NCI-H748 treated with DMSO at 0.1 percent for 48 hours (cell line): Measurements from ENCODE around the gene LRRC49.
"Not testable (repeated sequence)": the region's sequence is repeated elsewhere in the genome, so short reads cannot be mapped to it uniquely, and the experiment has no call there.

Experiments
- DNase-seq: peaks from one replicate; lab custom pipeline; 2025; lab: John Stamatoyannopoulos, UW

The LRRC49 gene

DNA sequence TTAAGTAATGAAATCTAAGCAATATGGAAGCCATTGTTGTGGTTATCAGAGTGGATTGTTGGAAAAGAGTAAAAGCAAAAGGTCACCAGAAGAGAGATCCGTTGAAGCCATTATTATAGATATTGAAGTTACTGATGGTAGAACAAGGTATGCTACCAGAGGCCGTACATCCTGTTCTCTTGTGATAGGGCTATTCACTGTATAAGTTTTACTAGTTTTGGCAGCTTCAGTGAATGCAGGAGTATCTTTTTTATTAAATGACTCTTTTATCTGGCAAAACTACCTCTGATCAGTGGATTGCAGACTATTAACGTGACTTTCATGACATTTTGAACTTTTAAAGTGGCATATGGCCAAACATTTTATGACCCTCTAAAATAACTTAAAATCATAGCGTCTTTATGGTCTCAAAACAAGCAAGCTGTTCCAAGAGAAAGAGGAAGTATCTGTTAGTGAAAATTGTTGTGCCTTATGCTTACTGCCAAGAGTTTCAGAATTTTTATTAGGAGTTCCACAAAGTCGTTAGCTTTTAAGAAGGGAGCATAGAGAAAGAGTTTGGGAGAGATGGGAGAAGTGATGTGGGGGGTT lies 102.9 kb downstream of the LRRC49 start:
- no peak for DNase-seq

DNA sequence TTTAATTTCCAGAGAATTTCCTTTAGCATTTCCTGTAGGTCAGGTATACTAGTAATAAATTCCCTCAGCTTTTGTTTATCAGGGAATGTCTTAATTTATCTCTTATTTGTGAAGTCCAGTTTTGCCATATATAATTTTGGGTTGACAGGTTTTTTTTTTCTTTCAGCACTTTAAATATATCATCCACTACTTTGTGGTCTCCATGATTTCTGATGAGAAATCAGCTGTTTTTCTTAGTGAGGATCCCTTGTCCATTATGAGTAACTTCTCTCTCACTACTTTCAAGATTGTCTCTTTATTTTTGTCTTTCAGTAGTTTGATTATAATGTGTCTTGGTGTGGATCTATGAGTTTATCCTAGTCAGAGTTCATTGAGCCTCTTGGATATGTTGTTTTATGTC lies 105.7 kb downstream of the LRRC49 start:
- no peak for DNase-seq

DNA sequence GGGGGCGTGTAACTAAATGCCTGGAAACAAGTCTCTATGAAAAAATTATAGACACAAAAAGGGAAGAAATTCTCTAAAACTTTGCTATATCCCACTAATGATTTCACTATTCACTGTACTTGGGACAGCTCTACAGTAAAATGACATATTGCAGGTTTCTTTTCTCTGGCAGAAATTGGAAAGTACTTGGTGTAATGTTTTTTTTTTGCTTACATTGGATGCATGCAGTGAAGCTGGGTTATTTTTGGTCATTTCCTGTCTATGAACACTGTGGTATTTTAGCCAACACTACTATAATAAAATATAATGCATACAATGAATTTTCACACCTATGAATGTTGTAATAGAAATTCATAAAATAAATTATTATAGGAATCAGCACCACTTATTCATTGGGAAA lies 109.7 kb downstream of the LRRC49 start:
- no peak for DNase-seq

DNA sequence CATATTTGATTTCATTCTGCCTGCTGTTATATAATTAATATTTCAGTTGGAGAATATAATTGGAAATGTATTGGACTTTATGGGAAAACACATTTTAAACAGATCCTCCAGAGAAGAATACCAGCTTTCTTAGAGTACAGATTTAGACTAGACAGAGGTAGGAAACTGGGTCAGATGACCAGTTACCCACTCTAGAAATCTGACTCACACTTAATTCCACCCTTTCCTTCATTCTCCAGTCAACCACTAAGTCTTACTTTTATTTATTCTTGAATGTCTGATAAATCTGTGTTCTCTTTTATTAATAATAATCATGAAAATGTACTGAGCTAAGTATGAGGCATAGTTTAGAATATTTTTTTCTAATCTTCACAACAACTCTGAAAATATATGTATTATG lies 110.7 kb downstream of the LRRC49 start:
- no peak for DNase-seq

DNA sequence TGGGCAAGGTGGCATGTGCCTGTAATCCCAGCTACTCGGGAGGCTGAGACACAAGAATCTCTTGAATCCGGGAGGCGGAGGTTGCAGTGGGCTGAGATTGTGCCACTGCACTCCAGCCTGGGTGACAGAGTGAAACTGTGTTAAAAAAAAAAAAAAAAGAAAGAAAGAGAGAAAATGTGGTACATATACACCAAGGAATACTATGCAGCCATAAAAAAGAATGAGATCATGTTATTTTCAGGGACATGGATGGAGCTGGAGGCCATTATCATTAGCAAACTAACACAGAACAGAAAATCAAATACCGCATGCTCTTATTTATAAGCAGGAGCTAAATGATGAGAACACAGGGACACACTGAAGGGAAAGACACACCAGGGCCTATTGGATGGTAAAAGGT lies 111.9 kb downstream of the LRRC49 start:
- not testable (repeated sequence) for DNase-seq

DNA sequence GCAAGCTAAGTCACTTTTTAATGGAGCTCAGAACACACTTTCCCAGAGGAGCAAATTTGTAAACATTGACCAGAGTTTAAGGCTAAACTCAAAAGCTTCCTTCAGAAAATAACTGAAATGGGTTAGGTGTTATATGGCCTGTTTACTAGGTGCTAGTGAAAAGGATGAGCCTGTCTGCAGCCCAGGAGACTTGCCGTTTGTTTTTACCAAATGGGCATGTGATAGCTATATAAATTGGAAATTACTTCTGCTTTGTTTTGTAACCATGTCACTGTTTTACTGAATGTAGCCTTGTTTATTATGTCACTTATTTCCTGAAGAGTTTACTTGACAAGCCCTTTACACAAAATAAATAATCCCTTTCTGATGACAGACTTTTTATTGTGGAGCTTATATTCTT lies 113.3 kb downstream of the LRRC49 start:
- no peak for DNase-seq

DNA sequence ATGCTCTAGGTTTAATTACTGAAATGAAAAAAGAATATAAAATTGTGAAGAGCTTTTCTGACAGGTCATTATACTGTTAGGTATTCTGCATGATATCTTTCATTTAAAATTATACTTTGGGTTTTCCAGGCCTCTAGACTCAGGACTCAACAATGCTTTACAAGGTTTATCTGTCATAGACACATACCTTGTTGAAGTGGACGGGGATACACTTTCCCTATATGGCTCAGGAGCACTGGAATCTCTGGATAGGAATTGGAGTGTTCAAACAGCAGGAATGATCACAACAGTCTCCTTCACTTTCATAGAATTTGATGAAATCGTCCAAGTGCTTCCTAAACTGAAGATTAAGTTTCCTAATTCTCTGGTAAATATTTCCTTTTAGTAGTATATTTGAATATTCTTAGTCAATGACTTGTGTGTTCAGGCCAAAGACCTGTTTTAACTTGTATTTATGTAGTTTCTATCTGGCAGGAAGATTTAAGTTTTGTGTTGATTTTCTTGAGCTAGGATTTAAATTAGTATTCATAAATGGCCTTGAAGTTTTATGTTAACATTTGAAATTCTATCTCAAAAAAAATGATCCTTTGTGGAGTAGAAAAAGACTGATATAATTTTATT lies 115.7 kb downstream of the LRRC49 start:
- no peak for DNase-seq

DNA sequence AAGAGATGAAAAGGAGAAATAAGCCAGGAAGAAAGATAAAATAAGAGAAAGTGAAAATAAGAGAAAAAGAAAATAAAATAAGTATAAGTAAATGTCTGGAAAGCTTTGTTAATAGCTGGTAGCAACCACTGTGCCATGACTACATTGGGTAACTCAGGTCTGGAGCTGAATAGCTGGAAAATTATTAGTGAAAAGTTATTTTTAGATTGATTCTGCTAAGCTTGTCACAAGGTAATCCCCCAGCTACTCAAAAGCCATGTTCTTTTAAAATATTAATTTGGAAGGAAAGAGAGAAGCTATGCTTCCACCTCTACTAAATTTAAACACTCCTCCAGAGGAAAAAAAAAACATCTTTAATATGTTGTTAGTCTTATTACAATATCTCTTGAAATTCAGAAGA lies 117.8 kb downstream of the LRRC49 start:
- no peak for DNase-seq

DNA sequence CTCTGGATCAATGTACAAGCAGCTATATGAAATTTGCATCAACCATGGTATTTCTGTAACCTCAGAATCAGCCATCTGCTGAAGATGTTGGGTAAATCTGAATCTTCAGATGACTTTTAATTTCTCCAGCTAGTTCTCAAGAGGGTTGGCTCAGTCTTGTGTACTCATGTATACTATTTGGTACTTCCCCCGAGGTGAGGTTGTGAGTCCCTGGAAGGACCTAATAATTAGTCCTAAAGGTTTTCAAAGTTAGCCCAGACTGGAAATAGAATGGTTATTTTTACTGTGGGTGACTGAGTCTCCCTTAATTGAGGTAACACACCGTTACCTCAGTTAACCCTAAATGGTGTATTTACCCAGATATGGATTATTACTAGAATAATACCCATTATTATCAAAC lies 118.4 kb downstream of the LRRC49 start:
- no peak for DNase-seq

DNA sequence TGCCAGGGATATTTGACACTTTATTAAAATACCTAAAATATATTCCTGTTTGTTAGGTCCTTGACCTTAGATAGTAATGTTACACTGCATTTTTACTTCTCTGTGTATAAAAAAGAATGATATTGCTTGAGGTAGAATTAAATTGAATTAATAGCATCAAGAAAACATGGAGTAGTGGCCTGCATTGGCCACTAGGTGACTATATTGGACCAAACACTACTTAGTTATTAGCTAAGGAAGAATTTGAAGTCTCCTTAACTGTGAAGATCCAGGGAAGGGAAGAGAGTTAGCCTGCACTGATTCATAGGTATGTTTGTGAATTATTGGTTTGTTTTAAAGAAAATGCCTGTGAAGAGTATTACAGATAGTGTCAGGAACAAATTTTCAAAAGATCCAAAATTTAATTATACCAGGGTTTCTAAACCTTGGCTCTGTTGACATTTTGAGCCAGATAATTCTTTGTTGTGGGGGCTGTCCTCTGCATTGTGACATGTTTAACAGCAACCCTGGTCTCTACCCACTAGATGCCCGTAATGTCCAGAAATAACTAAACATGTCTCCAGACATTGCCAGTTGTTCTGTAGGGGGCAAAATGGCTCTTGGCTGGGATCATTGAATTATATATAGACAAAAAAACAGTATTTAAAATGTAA lies 119.0 kb downstream of the LRRC49 start:
- DNase-seq: peak; percentile 23

DNA sequence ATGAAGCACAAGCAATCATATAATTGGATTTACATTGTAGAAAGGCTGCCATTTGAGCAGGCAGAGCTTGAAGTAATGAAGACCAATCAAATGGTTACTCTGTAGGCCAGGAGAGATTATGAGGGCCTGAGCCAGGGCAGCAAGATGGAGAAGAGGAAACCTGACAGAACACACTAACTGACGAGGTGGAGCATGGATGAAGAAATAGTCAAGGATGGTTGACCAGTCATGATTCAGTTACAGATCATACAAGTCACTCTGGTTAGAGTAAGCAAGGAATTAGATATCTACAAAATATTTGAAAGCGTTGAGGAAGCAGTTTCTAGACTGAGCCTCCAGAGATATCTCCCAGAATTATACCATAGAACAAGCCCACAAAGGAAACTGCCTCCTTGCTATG lies 120.8 kb downstream of the LRRC49 start:
- DNase-seq: no peak

DNA sequence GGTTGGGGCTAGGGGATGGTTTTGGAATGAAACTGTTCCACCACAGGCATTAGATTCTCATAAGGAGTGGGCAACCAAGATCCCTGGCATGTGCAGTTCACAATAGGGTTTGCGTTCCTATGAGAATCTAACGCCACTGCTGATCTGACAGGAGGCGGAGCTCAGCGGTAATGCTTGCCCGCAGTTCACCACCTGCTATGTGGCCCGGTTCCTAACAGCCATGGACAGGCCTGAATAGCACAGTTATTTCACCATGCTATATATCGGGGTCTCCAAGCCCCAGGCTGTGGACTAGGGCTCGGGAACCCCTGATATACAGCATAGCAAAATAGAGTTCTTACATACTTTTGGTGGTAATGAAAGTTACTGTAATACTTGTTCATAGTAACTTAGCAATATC lies 122.7 kb downstream of the LRRC49 start:
- no peak for DNase-seq

DNA sequence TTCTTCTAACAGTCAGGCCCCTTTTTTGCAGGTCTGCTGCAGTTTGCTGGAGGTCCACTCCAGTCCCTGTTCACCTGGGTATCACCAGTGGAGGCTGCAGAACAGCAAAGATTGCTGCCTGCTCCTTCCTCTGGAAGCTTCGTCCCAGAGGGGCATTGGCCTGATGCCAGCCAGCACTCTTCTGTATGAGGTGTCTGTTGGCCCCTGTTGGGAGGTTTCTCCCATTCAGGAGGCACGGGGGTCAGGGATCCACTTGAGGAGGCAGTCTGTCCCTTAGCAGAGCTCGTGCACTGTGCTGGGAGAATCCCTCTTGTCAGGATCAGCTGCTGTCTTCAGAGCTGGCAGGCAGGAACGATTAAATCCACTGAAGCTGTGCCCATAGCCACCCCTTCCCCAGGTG lies 138.6 kb downstream of the LRRC49 start:
- DNase-seq: not testable (repeated sequence)

DNA sequence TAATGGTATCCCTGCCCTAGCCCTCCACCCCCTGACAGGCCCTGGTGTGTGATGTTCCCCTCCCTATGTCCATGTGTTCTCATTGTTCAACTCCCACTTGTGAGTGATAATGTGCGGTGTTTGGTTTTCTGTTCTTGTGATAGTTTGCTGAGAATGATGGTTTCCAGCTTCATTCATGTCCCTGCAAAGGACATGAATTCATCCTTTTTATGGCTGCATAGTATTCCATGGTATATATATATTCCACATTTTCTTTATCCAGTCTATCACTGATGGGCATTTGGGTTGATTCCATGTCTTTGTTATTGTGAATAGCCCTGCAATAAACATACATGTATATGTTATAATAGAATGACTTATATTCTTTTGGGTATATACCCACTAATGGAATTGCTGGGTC lies 142.9 kb downstream of the LRRC49 start:
- not testable (repeated sequence) for DNase-seq

DNA sequence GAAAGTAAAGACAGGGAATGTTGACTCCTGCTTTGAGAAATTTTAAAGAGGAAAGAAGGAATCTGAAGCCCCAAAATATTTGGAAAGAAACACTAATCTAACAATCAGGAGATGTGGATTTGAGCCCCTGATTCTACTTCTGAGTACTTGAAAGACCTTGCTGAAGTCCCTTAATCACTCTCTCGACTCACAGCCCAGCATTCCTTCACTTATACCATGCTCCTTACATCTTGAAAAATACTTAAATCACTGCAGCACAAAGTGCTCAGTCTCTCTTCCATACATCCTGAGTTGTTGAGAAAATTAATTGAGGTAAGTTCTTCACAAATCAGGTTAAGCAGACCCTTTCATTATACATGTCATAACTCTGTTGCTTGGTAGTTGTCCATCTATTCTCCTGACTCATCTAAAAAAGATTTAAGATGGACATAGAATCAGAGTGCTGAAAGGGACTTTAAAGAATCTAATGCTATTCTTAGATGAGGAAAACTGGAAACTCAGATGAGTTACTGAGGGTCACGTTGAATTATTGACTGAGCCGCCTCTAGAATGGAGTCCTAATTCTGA lies 149.8 kb downstream of the LRRC49 start:
- DNase-seq: no peak

DNA sequence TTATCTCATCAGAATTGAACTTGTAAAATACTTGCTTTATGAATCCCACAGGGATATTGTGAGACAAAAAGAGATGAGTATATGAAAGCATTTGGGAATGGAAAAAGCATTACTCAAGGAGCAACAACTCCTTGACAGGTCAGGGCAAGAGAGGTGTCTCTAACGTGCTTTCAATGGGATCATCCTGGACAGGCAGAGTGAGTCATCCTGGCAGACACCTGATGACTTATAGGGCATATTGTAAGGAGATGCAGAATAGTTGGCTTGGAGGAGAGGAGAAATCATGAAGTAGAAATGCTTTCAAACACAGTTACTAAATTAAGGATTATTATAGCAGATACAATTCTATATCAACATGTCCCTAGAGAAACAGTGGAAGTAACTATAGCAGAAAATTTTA lies 150.7 kb downstream of the LRRC49 start:
- DNase-seq: no peak

DNA sequence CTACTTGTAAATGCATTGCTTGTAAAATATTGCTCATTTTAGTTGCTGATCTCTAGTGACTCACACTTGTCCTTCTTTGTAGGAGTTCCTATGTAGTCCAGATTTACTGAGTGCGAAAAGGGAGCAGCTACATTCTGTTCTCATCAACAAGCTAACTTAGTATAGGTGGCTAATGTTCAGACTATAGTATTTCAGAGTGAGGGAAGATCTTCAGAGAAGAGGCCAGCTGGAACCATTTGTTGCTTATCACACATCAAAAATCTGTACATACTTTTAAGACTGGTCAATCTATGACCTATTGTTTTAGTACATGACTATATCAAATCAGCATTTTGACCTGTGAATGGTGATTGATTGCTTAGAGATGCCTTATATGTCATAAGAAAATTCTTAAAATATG lies 151.4 kb downstream of the LRRC49 start:
- no peak for DNase-seq

DNA sequence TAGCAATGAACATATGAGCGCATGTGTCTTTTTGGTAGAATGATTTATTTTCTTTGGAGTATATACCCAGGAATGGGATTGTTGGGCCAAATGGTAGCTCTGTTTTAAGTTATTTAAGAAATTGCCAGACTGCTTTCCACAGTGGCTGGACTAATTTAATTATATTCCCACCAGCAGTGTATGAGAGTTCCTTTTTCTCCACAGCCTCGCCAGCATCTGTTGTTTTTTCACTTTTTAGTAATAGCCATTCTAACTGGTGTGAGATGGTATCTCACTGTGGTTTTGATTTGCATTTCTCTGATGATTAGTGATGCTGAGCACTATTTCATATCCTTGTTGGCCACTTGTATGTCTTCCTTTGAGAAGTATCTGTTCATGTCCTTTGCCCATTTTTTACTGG lies 153.5 kb downstream of the LRRC49 start:
- not testable (repeated sequence) for DNase-seq

DNA sequence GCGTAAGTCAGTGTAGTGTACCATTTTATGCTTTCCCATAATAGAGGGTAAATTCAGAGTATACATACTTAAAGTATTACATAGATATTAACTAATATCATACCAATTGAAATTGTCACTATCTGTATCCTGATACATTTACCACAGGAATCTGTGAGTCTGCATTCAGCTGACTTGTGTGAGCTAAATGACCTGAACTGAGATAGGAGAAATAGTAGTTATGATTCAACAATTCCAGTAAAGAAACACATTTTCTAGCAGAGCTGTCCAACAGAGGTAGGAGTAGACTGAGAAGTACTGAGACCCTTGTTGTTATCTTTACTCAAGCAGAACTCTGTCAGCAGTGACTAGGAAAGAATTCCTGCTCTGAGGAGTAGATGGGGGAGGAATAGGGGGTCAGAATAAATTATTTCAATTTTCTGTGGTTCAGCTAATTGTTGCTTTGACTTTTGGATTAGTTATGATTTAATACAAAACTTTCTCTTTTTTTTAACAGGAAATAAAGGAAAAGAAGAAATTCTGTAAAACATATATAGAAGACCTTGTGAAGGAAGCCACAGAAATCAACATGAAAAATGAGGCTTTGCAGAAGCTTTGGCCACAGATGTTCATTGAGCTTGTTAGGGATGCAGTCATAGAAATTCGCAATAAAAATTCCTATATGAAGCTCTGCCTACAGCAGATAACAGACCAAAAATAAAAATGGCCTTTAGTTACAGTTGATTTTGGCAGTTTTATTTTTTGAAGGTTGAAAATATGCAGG lies 156.5 kb downstream of the LRRC49 start:
- DNase-seq: no peak

DNA sequence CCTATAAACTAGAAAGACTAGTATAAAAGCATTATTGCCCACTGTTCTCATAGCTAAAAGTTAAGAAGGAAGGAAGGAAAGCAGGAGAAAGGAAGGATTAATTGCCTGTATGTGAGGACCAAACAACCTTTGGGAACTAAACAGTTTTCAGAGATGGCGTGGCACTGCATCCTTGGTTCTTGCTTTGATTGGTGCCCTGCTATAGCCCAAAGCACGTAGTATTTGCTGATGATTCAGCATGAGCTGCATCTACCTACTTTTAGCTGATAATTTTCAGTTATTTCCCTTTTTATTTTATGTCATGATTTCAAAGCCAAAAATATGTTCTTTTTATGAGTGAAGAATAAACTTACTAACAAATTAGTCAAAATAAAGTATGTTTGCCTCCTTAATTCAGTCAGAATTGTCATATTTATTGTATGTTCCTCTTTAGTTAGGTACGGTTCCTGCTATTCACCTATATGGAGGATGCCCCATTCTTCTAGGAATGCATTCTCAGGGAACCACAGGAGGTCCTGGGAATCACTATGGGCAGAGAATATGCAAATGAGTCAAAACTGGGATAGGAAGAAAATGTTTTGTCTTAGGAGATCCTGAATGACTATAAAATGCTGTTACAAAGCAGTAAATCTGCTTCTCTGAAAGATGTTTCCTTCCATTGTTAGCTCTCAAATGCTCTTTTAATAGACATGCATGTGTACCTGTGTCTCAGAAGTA lies 157.2 kb downstream of the LRRC49 start:
- no peak for DNase-seq

DNA sequence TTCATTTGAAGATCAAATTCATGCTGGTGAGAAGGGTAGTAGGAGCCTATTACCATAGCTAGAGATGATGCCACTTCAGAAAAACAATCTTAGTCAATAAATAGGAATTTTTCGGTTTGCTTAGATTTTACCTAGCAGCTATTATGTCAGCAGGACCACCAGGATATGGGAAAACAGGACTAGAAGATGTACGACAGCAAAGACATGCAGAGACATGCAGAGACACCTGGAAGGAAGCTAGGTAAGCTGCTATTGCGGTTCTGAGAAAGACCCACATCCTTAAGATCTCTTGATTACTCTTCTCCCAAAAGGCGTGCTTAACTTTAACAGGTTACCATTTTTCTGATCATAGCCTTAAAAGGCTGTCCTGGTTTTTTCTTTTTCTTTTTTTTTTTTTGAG lies 157.8 kb downstream of the LRRC49 start:
- DNase-seq: no peak

DNA sequence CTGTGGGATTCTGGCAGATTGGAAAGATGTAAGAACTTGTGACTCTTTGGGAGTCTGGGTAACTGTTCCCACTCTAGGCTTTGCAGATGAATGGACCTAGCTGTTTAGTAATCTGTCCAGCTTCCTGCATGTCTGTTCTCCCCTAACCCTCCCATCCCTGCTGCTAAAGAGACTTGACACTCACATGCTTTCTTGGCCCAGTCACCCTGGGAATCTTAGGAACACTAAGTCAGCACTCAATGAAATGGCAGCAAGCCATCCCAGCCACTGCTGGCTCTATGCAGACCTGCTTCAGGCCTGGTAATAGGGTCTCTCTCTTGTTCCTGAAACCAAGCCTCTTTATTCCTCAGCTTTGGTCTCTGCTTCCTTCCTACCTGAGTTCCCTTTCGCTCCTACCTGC lies 158.9 kb downstream of the LRRC49 start:
- no peak for DNase-seq
